Upper lobe of left lung (tissue), 4 donors: ENCODE results near the gene CTXN1.

Experiments used
- CTCF ChIP-seq, 6 experiments: fragments of 450-650 bp in 4 of 6; fragments of 200-600 bp in 2 of 6; sonication (generic) in 2 of 6; IDR thresholded peaks; one replicate each; pipeline ENCODE4 v1.5.1; 2016 to 2019; ENCODE audit warnings: antibody characterized with exemption in 6 of 6
- POLR2A ChIP-seq, 4 donors: fragments of 450-650 bp; IDR thresholded peaks; one replicate each; pipeline ENCODE4 v1.5.1; 2016 to 2017; ENCODE audit warnings: antibody characterized with exemption in 4 of 4, mild to moderate bottlenecking in 2 of 4
- POLR2AphosphoS5 ChIP-seq, 2 donors: sonication (generic); formaldehyde crosslinking; IDR thresholded peaks; one replicate each; pipeline ENCODE4 v1.5.1; 2017; ENCODE audit warnings: antibody characterized with exemption in 2 of 2

- TF ChIP-seq CTCF (IDR thresholded peaks at IDR 0.05) (no peak), POLR2AphosphoS5 (IDR thresholded peaks at IDR 0.05) (no peak), POLR2A (IDR thresholded peaks at IDR 0.05) (no peak)
Measured at GRCh38 chr19:7914099-7914498, 11.8 kb downstream of the CTXN1 start.
